ENCODE measurements around the gene CYFIP2. TPM values are rescaled to one million over a fixed set of nuclear protein-coding genes. Genes with fewer than 3 reads are reported as not detected.

The CYFIP2 gene
- total RNA-seq, 1 experiment from 2014 or later: 45.1 TPM

DNA sequence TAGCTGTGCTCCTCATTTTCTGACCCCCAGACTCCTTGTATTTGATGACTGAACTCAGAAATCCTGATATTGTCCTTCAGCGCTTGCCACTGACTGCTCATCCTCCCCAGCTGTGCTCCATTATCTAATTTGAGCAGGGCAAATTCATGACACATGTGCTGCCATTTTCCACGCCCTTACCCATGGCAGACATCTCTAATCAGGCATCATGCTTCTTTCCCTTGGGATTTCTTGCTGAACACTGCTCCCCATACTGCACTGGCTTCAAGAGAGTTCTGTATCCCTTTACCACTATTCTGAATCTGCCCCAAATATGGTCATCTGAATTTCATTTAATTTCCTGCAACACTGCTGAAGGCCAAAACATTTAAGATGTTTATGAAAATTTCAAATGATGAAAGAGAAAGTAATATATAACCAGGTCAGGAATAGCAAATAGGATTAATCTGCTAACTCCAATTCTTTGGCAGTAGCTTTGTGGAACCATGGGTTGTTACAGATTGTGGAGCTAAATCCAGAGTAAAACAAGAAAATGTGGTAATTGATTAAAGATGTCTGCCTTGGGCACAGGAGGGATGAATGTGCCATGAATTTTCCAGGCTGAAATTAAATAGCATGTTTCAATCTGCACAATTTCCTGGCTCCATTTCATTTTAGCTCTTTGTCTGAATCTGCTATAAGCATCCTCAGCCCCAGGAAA is 93.6 kb downstream of the CYFIP2 start:
- Histone ChIP-seq H2AFZ (ENCODE audit: low read depth, low read length, poor library complexity, severe bottlenecking) (no peak overlapping the region), H3K9me3 (ENCODE audit: control insufficient read depth in 1 of 2, insufficient read depth in 1 of 2, low read depth in 1 of 2, low read length in 2 of 2) (no peaks in the 10 kb centered on the region), H3K9ac (ENCODE audit: low read length) (no peak overlapping the region), H4K20me1 (ENCODE audit: insufficient read depth) (no peaks in the 10 kb centered on the region), H3K9me2 (ENCODE audit: insufficient read depth) (no peaks in the 10 kb centered on the region), H3K27ac (ENCODE audit: low read depth, low read length) (no peak overlapping the region), H3K36me3 (ENCODE audit: control insufficient read depth in 1 of 2, insufficient read depth in 2 of 2, low read length in 2 of 2) (no peaks in the 10 kb centered on the region; a peak in 1 of 4 replicates), H3K4me3 (replicated peaks in 1 of 2; ENCODE audit: low read depth in 1 of 2, low read length in 2 of 2) (no peak overlapping the region), H3K4me1 (ENCODE audit: control insufficient read depth in 1 of 2, insufficient read depth in 2 of 2, low read length in 2 of 2) (no peaks in the 10 kb centered on the region), H3K4me2 (ENCODE audit: low read length) (no peak overlapping the region), H3K79me2 (ENCODE audit: insufficient read depth, low read length) (no peaks in the 10 kb centered on the region), H3K27me3 (ENCODE audit: insufficient read depth, low read length) (no peaks in the 10 kb centered on the region)
- intact Hi-C loops (cut with micrococcal nuclease): no loop called here
- TF ChIP-seq, protein P1, sequence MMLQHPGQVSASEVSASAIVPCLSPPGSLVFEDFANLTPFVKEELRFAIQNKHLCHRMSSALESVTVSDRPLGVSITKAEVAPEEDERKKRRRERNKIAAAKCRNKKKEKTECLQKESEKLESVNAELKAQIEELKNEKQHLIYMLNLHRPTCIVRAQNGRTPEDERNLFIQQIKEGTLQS (IDR thresholded peaks at IDR 0.05): no peak
- no peak for TF ChIP-seq RAD21 (IDR thresholded peaks at IDR 0.05; ENCODE audit: low read depth)
- TF ChIP-seq ZNF274 (IDR thresholded peaks at IDR 0.05; ENCODE audit: low read depth, low read length): no peak
- TF ChIP-seq EZH2phosphoT487 (IDR thresholded peaks at IDR 0.05; ENCODE audit: borderline replicate concordance): no peak
- TF ChIP-seq JUND (IDR thresholded peaks at IDR 0.05): no peak
- no peak for TF ChIP-seq SRF (IDR thresholded peaks at IDR 0.05; ENCODE audit: low read depth)
- no peak for TF ChIP-seq SIN3A (IDR thresholded peaks at IDR 0.05; ENCODE audit: low read depth)
- TF ChIP-seq ZFX (IDR thresholded peaks at IDR 0.05): no peak
- TF ChIP-seq TCF7L2 (IDR thresholded peaks at IDR 0.05; ENCODE audit: borderline replicate concordance, extremely low read depth, insufficient read depth, insufficient read length): no peak
- no peak for TF ChIP-seq CEBPB (IDR thresholded peaks at IDR 0.05; ENCODE audit: low read depth)
- TF ChIP-seq POLR2AphosphoS5 (IDR thresholded peaks at IDR 0.05; ENCODE audit: low read depth, low read length): no peak
- ChIA-PET RAD21 (ENCODE audit: low non-redundant PET in 1 of 2, low total read pairs in 2 of 2, uncharacterized antibody in 2 of 2, unreplicated experiment in 2 of 2) (no interaction called here), CTCF (interaction anchor here (0.7 kb wide), 1 partner anchor 17 kb away, joined by 3 read pairs; no protein-coding TSS in a partner anchor), POLR2A (no interaction called here)
- DNase-seq (ENCODE audit: low read depth, low spot score) (no peak), ATAC-seq (no peak)
- BruUV-seq (replicated peaks): no TSS peak

DNA sequence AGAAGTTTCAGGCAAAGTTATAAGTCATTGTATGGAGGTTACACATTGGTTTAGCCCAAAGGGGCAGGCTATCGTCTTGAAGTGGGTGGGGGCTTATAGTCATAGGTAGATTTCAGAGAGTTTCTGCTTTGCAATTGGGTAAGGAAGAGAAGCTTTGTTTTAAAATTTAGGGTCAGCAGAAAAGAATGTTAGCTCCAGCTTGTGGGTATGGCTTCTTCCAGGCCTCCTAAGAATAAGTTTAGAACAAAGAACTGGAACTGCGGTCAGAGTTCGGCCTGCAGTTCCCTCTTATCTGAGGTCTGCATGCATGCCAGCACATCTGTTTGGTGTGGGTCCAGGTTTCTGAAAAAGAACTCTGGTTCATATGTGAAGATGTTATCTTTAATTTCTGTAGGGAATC is 96.1 kb downstream of the CYFIP2 start:
- CTCF ChIA-PET: interaction anchor here (1.5 kb wide), 1 partner anchor 34 kb away, joined by 4 read pairs; no protein-coding TSS in a partner anchor

More for the DNA sequence above, 96.1 kb downstream of the CYFIP2 start:
- Histone ChIP-seq H3K4me2 (ENCODE audit: low read length) (no peak overlapping the region), H3K4me3 (replicated peaks in 1 of 2; ENCODE audit: low read depth in 1 of 2, low read length in 2 of 2) (no peak overlapping the region), H3K9ac (ENCODE audit: low read length) (no peak overlapping the region), H3K9me2 (ENCODE audit: insufficient read depth) (no peaks in the 10 kb centered on the region), H3K27ac (ENCODE audit: low read depth, low read length) (no peak overlapping the region), H3K9me3 (ENCODE audit: control insufficient read depth in 1 of 2, insufficient read depth in 1 of 2, low read depth in 1 of 2, low read length in 2 of 2) (no peaks in the 10 kb centered on the region), H2AFZ (ENCODE audit: low read depth, low read length, poor library complexity, severe bottlenecking) (no peak overlapping the region), H3K27me3 (ENCODE audit: insufficient read depth, low read length) (no peaks in the 10 kb centered on the region), H3K79me2 (ENCODE audit: insufficient read depth, low read length) (no peaks in the 10 kb centered on the region), H3K4me1 (ENCODE audit: control insufficient read depth in 1 of 2, insufficient read depth in 2 of 2, low read length in 2 of 2) (no peaks in the 10 kb centered on the region), H4K20me1 (ENCODE audit: insufficient read depth) (no peaks in the 10 kb centered on the region), H3K36me3 (ENCODE audit: control insufficient read depth in 1 of 2, insufficient read depth in 2 of 2, low read length in 2 of 2) (no peaks in the 10 kb centered on the region; a peak in 1 of 4 replicates)
- ATAC-seq (no peak), DNase-seq (ENCODE audit: low read depth, low spot score) (no peak)
- intact Hi-C loops (cut with micrococcal nuclease): no loop called here
- TF ChIP-seq EZH2phosphoT487 (IDR thresholded peaks at IDR 0.05; ENCODE audit: borderline replicate concordance) (no peak), EZH2 (IDR thresholded peaks at IDR 0.05) (no peak), ZFX (IDR thresholded peaks at IDR 0.05) (no peak), SP1 (IDR thresholded peaks at IDR 0.05; ENCODE audit: low read depth) (no peak), ELF1 (IDR thresholded peaks at IDR 0.05; ENCODE audit: borderline replicate concordance, low read depth) (no peak), CEBPB (IDR thresholded peaks at IDR 0.05; ENCODE audit: low read depth) (no peak), POLR2AphosphoS5 (IDR thresholded peaks at IDR 0.05; ENCODE audit: low read depth, low read length) (no peak), ZNF274 (IDR thresholded peaks at IDR 0.05; ENCODE audit: low read depth, low read length) (no peak)
- BruUV-seq (replicated peaks): no TSS peak
- POLR2A ChIA-PET: no interaction called here
- RAD21 ChIA-PET (ENCODE audit: low non-redundant PET in 1 of 2, low total read pairs in 2 of 2, uncharacterized antibody in 2 of 2, unreplicated experiment in 2 of 2): no interaction called here

All from HCT116 (cell line).